Activated effector memory CD4-positive, alpha-beta T cell treated with anti-CD3 and anti-CD28 coated beads, Interleukin-2, amount 50 U/mL, for 16 hours (primary cell): Measurements from ENCODE around the gene GON7.
A peak's percentile ranks its signal among the peaks of the same experiment; 100 is the strongest.
"Not testable (repeated sequence)": the region's sequence is repeated elsewhere in the genome, so short reads cannot be mapped to it uniquely, and the experiment has no call there.

Experiments
- DNase-seq: peaks from one replicate; pipeline ENCODE4 v3.0.0-alpha.2; 2020

The GON7 gene

DNA sequence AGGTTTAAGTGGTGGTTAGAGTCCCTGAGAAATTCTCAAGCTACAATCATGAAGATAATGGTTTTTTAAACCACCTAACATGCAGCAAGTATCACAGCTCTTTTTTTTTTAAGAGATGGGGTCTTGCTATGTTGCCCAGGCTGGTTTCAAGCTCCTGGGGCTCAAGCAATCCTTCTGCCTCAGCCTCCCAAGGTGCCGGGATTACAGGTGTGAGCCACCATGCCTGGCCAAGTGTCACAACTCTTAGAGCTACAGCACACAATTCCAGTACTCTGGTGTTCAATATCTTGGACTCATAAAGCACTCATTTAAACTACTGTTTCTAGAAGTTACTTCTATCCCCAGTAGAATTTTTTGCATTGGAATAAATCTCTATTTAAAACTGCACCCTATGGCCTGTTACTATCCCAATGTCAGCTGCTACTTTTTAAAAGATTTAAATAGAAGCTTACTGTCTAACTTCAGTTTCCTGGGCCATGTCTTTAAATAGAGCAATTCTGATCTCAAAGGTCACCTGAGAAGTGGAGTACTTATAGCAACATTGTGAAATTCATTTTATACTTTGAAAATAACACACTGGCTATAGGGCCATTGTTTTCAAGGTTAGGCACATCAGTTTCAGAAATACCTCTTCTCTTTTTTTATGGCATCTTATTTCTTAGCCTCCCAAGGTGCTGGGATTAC lies 11.4 kb downstream of the GON7 start:
- no peak for DNase-seq

DNA sequence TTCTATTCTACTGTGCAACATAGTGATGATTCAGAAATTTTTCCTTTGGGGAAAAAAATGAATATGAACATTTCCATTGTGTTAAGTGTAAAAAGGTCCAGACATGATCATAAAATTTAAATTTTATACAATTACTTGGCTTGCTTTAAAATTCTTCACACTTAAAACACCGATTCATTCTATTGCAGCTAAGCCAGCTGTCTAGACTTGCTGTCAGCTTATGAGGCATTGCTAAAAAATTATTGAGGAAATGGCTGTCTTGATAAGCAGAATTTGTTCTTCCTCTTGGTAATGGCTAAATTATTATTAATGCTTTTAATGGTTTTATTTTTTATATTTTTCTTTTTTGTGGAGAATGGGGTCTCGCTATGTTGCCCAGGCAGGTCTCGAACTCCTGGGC lies 19.9 kb downstream of the GON7 start:
- no peak for DNase-seq

DNA sequence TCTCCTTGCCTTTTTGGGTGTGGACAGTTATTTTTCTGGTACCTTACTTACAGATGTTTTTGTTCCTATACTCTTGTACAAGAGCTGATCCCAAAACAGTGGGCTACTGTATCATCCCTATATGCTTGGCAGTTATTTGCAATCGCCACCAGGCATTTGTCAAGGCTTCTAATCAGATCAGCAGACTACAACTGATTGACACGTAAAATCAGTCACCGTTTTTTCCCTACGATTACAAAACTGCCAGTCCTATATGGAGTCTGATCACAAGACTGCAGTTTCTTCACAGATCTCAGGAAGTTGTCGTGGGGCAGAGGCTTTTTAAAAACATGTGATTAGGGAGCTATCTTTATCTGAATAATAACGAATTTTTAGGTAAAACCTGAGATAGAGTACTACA lies 20.4 kb downstream of the GON7 start:
- no peak for DNase-seq

DNA sequence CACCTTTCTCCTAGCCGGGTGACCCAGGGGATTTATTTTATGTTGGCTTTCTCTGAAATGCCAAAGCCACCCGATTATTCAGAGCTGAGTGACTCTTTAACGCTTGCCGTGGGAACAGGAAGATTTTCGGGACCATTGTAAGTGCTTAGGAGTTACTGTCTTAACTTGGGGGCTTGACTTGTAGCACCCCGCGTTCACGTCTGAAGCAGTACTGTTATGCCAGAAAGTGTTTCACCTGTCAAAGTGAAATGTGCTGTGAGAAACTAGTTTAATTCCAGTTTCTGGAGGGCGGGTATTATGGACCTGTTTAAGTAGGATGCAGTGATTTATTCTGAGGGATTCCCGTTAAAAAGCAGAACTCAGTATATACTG lies 21.5 kb downstream of the GON7 start:
- no peak for DNase-seq

DNA sequence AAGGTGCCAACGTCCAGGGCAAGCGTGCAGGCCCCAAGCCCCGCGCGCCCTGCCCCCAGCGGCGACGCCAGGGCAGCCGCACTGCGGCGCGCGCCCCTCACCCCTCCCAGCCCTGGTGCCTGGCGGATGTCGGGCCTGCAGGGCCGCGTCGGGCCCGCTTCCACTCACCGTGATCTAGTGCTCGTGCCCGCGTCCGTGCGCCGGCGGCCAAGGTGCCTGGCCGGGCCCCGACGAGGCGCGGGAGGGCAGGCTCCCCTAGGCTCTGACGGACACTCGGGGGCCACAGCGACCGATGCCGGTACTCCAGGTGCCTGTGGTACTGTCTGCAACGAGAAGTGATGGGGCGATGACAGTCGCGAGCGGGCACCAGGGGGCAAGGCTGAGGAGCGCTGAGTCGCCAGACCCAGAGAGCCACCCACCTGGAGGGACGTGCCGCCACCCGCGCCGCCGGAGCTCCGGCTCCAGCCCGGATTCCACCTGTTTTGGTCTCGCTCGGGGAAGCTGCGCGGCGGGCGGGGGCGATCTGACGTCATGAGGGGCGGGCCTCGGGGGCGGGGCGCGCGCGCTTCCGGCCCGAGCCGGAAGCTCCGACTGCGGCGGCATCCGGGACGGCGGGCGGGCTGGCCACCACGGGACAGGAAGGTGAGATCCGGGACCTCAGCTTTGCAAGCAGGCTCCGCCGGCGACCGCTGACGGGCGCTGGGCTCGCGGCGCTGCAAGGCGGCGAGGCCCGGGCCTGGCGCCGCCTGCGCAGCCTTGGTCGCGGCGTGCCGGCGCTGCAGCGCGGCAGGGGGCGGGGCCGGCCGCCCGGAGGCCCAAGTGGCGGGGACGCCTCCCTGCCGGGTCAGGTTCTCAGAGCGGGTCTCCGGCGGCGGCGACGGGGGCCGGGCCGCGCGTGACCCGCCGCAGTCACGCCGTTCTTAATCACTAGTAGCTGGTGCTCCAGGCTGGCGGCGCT lies 22.2 kb downstream of the GON7 start, which contains the start of the genes LYSET and MOAP1:
Gene LYSET, plus strand, starts transcription at position 927 of the 958 bp plus-strand sequence. CDS start 89 bp downstream, outside the sequence.
Gene MOAP1, minus strand, starts transcription at position 507 of the 958 bp plus-strand sequence. CDS start 655 bp downstream, outside the sequence.
- peak; percentile 96 for DNase-seq

DNA sequence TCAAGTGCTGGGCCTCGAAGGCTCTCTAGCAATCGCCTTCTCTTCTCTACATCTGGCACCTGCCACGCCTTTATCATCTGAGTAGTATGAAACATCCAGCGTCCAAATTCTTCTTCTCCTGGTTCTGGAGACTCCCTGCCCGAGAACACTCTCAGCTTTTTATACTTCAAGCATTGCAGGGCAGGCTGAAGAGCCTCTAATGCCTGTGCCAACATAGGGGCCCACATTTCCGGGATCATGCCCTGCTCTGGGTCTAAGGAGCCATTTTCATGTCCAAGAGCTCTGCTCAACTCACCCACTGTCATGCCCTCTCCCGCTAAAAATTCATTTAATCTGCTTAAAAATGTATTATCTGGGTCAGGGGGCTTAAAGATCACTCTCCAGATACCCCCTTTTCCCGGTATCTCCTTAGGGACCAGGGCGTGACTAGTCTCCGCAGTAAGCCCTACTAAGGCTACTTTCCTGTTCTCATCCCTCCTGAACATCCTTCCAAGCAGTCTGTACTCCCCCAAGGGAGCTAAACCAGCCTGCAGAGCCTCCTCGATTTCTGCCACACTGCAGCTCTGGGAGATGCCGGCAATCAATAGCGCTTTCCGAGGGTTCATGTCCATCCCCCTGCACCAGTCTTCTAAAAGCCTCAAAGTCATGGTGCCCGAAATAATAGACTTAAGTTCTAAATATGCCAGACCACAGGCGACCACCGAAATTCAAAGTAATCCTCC lies 23.1 kb downstream of the GON7 start:
- no peak for DNase-seq

DNA sequence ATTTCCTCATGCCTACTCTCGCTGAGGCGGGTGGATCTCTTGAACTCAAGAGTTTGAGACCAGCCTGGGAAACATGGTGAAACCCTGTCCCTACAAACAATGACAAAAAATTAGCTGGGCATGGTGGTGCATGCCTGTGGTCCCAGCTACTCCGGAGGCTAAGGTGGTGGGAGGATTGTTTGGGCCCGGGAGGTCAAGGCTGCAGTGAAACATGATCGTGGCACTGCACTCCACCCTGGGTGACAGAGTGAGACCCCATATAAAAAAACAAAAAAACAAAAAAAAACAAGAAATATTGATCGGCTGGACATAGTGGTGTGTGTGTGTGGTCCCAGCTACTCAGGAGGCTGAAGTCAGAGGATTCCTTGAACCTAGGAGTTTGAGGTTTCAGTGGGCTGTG lies 31.4 kb downstream of the GON7 start:
- DNase-seq = no peak

DNA sequence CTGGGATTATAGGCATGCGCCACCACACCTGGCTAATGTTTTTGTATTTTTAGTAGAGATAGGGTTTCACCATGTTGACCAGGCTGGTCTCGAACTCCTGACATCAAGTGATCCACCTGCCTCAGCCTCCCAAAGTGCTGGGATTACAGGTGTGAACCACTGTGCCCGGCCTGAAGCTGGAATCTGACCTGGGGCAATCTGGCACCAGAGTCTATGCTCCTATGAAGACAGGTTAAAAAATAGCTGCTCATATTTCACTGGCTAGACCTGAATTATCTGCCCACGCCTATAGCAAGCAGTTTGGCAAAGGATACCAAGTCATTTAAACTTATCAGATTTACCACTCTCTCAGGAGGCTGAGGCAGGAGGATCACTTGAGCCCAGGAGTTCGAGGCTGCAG lies 32.1 kb downstream of the GON7 start:
- DNase-seq = not testable (repeated sequence)

DNA sequence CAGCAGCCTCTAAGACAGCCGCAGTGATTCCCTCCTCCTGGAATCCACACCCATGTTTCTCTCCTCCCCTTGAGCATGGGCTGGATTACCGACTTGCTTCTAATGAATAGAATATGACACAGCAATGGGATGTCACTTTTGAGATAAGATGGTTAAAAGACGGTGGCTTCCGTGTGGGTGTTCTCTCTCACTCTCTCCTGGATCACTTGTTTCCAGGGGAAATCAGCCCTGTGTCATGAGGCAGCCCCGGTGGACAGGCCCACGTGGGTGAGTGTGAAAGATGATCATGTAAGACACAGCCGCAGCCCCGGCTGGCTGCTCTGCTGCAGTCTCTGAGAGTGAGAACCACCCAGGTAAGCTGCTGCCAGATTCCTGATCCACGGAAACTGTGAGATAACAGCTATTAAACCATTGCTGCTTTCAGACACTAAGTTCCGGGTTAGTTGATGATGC lies 32.9 kb downstream of the GON7 start:
- no peak for DNase-seq

DNA sequence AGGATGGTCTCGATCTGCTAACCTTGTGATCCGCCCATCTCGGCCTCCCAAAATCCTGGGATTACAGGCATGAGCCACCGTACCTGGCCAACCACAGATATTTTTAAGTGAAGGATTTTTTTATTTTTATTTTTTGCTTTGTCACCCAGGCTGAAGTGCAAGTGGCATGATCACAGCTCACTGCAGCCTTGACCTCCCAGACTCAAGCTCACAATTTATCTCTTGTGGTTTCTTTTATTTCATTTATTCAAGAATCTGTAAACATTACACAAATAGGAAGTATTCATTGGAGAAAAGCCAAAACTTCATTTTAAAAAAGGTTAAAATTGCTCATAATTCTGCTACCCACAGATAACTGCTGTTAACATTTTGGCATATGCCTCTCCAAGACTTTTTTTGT lies 35.5 kb downstream of the GON7 start:
- no peak for DNase-seq

DNA sequence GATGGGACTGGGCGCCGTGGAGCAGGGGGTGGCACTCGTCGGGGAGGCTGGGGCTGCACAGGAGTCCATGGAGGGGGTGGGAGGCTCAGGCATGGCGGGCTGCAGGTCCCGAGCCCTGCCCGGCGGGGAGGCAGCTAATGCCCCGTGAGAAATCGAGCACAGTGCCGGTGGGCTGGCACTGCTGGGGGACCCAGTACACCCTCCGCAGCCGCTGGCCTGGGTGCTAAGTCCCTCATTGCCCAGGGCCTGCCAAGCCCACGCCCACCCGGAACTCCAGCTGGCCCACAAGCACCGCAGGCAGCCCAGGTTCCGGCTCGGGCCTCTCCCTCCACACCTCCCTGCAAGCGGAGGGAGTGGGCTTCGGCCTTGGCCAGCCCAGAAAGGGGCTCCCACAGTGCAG lies 36.7 kb downstream of the GON7 start:
- DNase-seq = not testable (repeated sequence)

DNA sequence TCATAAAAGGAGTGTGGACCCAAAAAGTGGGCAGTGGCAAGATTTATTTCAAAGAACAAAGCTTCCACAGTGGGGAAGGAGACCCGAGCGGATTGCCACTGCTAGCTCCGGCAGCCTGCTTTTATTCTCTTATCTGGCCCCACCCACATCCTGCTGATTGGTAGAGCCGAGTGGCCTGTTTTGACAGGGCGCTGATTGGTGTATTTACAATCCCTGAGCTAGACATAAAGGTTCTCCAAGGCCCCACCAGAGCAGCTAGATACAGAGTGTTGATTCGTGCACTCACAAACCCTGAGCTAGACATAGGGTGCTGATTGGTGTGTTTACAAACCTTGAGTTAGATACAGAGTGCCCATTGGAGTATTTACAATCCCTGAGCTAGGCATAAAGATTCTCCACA lies 37.2 kb downstream of the GON7 start:
- DNase-seq = not testable (repeated sequence)

DNA sequence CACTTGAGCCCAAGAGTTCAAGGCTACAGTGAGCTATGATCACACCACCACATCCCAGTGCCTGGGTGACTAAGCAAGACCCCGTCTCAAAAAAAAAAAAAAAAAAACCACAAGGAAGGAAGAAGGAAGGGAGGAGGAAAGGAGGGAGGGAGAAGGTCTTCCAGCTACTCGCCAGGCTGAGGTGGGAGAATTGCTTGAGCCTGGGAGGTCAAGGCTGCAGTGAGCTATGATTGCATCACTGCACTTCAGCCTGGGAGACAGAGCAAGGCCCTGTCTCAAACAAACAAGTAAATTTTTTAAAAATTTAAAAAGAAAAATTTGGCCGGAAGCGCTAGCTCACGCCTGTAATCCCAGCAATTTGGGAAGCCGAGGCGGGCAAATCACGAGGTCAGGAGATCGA lies 38.3 kb downstream of the GON7 start:
- DNase-seq = not testable (repeated sequence)

DNA sequence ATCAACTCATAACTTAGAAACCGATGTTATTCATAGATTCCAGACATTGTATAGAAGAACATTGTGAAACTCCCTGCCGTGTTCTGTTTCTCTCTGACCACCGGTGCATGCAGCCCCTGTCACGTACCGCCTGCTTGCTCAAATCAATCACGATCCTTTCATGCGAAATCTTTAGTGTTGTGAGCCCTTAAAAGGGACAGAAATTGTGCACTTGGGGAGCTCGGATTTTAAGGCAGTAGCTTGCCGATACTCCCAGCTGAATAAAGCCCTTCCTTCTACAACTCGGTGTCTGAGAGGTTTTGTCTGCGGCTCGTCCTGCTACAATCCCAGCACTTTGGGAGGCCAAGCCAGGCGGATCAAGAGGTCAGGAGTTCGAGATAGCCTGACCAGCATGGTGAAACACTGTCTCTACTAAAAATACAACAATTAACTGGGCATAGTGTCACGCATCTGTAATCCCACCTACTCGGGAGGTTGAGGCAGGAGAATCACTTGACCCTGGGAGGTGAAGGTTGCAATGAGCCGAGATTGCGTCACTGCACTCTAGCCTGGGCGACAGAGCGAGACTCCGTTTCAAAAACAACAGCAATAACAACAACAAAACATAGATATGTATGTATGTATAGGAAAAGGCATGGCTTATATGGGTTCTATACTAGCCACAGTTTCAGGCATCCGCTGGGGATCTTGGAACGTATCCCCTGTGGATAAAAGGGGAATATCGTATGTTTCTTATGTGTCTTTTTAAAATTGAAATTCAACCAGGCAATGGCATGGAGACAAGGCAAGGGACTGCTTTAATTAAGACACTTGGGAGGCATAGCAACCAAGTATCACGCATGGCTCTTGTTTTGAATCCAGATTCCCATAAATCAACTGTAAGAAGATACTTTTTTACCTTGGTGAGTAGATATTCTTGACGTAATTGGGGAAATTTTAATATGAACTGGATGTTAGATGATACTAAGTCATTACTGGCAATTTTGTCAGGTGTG lies 41.3 kb downstream of the GON7 start:
- DNase-seq = not testable (repeated sequence)

DNA sequence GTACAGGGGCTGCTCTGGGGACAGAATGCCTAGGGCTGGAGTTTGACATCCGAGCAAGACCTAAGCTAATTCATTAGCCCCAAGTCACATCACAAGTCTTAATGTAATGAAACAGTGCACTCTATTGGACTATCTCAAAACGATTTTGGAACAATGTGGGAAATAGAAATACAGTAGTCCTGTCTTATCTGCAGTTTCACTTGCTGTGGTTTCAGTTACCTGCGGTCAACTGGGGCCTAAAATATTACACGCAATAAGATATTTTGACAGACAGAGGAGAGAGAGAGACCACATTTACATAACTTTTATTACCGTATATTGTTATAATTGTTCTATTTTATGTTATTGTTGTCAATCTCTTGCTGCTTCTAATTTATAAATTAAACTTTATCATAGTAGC lies 43.3 kb downstream of the GON7 start:
- DNase-seq = no peak

DNA sequence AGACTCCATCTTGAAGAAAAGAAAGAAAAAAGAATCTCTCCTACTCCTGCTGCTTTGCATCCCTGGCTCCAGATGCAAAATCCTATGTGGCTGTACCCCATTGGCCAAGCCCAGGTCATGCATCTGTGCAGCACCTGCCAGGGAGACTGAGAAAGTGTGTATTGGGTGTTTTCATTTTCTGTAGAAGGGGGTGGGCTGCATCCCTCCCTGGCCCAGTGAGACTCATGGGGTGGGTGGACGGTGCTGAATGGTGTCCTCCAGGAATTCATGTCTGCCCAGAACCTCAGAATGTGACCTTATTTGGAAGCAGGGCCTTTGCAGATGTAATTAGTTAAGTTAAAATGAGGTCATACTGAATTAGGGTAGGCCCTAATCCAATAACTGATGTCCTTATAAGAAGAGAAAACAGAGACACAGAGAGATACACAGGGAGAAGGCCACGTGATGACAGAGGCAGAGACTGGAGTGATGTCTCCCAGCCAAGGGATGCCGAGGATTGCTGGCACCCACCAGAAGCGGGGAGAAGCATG lies 45.4 kb downstream of the GON7 start:
- DNase-seq = no peak

DNA sequence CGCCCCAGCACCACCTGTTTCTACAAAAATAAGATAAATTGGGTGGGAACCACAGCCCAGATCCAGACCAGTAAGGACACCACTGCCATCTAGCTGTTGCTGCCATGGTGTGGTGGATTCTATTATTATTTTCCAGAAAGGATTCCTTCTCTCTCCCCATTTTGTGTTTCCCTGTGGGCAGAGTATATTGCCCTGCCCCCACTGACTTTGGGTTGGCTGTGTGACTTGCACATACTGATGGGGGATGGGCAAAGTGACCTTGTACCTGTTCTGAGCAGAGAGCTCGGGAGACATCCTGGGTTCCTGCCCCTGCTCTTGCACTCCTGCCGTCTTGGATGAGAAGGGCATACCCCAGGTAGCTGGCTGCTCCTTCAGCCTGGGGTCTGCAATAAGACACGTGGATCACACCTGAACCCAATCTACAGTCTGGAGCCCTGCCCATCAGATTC lies 46.5 kb downstream of the GON7 start:
- DNase-seq = no peak

DNA sequence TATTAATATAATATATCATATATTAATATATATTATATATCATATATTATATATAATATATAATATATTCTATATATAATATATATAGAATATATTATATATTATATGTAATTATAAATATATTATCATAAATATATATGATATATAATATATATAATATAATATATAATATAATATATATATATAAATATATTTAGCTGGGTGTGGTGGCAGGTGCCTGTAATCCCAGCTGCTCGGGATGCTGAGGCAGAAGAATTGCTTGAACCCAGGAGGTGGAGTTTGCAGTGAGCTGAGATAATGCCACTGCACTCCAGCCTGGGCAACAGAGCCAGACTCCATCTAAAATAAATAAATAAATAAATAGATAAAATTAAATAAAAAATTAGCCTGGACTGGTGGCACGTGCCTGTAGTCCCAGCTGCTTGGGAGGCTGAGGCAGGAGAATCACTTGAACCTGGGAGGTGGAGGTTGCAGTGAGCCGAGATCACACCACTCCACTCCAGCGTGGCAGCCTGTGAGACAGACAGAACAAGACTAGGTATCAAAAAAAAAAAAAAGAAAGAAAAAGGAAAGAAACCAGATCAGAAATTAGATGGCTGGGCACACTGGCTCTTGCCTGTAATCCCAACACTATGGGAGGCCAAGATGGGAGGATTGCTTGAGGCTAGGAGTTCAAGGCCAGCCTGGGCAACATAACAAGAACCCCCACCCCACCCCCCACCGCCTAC lies 47.1 kb downstream of the GON7 start:
- not testable (repeated sequence) for DNase-seq

DNA sequence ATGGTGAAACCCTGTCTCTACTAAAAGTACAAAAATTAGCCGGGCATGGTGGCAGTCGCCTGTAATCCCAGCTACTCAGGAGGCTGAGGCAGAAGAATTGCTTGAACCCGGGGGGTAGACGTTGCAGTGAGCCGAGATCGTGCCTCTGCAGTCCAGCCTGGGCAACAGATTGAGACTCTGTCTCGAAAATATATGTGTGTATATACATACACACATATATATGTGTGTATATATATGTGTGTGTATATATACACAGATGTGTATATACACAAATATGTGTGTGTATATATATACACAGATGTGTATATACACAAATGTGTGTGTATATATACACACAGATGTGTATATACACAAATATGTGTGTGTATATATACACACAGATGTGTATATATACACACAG lies 48.5 kb downstream of the GON7 start:
- DNase-seq = not testable (repeated sequence)

DNA sequence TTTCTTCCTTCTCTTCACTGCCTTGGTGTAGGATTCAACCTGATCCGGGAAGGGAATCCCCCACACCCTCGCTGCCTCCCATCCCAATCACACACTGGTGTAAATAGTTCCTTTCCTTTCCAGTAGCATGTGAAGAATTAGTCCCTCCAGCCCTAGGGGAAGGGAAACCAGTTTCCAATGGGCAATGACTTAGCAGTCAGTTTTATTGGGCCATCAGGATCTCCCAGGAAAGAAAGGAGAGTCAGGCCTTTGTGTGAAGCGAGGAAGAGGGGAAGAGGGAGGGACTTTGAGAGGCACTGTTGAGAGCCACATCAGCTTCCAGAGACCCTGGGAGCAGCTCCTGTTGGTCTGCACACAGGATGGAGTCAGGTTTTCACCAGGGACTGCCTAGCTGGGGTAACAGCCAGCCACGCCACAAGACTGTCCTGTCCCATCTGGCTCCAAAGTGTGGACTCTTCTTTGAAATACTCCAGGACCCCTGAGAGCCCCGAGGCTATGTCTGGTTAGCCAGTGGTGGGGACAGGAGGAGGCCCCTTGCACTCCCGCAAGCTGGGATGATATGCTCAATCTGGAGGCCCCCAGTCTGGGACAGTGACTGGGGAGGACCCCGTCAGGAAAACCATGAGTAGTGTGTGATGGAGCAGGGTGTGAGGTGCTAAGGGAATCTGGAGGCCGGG lies 50.0 kb downstream of the GON7 start:
- no peak for DNase-seq
